Retinal pigment epithelial cell (primary cell): ENCODE measurements around the gene SLC22A7.
A peak's percentile ranks its signal among the peaks of the same experiment; 100 is the strongest.

Source experiments
- DNase-seq: peaks from one replicate; pipeline ENCODE4 v3.0.0-alpha.2; 2010; ENCODE audit warnings: low read depth
- H3K4me3 ChIP-seq: 2 replicates; pipeline ENCODE4 v1.5.1; 2011; ENCODE audit warnings: mild to moderate bottlenecking, low read length, control low read depth, moderate library complexity
- CTCF ChIP-seq: conservative IDR thresholded peaks from 2 replicates; pipeline ENCODE4 v1.5.1; 2011; ENCODE audit warnings: low read depth, low read length, control low read depth, inconsistent platforms

The SLC22A7 gene

DNA sequence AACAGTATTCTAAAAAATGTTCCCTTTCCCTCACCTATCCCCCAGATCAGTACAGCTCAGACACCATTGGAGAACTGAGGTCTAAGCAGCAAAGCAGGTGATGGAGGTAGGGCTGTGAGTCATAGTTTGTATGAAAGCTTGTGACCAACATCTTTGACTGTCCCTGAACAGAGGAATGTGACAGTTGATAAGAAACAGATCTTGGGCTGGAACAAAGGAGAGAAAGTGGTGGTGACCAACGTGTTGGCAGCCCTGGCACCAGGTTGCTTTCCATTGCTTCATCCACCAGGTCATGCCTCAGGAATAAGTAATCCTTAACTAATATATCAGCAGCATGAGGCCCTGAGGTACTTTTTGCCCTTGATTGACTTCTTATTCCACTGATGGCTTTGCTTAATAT lies 30.5 kb downstream of the SLC22A7 start:
- TF ChIP-seq CTCF, result no peak
- H3K4me3 ChIP-seq, result no peak overlapping the region

DNA sequence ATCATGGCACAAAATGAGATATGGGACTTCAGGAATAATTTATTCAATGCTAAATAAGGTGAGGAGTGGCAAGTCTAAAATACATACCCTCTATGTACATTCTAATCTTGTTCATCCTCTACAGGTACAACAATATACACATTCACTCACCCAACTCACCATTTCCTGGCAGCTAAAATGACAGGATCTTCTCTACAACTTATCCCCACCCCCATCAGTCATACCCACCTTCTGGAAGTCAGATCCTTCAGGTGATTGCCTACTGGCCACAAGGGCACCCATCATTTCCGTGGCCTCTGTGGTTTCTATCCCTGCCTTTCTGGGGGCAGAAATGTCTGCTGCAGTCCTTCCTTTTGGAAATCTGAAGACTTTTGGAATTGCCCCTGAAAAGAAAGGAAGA lies 33.4 kb downstream of the SLC22A7 start:
- no peak for DNase-seq
- no peak overlapping the region for H3K4me3 ChIP-seq
- no peak for TF ChIP-seq CTCF

More for the DNA sequence above, 30.5 kb downstream of the SLC22A7 start:
- peak; percentile 27 for DNase-seq

- H3K4me3 ChIP-seq, result no peak overlapping the region
- DNase-seq, result no peak
- no peak for TF ChIP-seq CTCF
These were observed 33.8 kb downstream of the SLC22A7 start for GRCh38 chr6:43331891-43332290.

DNA sequence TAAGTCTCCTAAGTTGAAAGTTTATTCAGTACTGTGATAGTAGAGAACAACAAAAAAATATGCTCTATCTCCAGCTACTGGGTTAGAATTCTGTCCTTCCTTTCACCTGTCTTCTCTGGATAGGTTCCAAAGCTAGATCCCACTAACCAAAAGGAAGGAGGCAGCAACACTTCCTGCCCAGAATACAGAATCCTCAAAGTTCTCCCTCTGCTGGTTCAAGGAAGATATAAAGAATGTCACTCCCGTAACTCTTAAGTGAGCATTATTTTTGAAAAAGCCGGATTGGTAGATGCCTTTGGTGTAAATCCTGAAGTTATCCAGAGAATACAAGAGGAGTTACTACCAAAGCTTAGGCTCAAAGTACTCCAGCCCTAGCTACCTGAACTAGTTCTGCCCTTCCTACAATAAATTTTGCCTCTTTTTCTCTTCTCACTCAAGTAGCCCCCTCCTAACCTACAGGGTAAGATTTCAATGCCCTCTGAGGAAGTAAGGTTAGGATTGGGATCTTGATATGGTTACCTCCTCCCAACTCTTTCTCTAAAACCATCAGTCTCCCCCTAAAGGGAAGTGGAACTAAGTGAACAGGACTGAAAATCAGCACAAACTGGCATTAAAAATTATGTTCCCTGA lies 36.5 kb downstream of the SLC22A7 start:
- no peak overlapping the region for H3K4me3 ChIP-seq
- TF ChIP-seq CTCF, result peak; percentile 70
- peak; percentile 37 for DNase-seq

GRCh38 chr6:43335469-43335868 lies 37.4 kb downstream of the SLC22A7 start:
- no peak overlapping the region for H3K4me3 ChIP-seq
- TF ChIP-seq CTCF, result no peak
- DNase-seq, result no peak

GRCh38 chr6:43336382-43336781 lies 38.3 kb downstream of the SLC22A7 start:
- DNase-seq, result no peak
- no peak for TF ChIP-seq CTCF

DNA sequence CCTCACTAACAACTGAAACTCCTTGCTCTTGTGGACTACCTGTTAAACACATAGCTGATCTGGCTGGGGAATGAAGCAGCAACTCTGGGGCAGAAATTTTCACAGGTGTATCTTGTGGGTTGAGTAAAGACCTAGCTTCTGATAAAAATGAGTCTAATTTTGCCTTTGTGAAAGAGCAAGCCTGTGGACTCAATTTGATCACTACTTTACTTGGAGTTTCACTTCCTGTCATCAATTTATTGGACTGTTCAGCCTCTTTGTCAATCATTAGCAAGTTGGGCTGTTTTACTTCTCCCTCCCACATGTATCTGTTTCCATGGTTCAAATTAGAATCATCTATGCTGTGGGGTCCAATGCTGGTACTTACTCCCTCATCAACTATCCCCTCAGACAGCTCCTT lies 40.2 kb downstream of the SLC22A7 start:
- no peak for DNase-seq
- TF ChIP-seq CTCF, result no peak
- H3K4me3 ChIP-seq, result no peak overlapping the region

More at GRCh38 chr6:43336382-43336781, 38.3 kb downstream of the SLC22A7 start:
- no peak overlapping the region for H3K4me3 ChIP-seq
